ENCODE measurements around the gene S100A7A.
"Not testable (repeated sequence)": the region's sequence is repeated elsewhere in the genome, so short reads cannot be mapped to it uniquely, and the experiment has no call there.

S100A7A gene

DNA sequence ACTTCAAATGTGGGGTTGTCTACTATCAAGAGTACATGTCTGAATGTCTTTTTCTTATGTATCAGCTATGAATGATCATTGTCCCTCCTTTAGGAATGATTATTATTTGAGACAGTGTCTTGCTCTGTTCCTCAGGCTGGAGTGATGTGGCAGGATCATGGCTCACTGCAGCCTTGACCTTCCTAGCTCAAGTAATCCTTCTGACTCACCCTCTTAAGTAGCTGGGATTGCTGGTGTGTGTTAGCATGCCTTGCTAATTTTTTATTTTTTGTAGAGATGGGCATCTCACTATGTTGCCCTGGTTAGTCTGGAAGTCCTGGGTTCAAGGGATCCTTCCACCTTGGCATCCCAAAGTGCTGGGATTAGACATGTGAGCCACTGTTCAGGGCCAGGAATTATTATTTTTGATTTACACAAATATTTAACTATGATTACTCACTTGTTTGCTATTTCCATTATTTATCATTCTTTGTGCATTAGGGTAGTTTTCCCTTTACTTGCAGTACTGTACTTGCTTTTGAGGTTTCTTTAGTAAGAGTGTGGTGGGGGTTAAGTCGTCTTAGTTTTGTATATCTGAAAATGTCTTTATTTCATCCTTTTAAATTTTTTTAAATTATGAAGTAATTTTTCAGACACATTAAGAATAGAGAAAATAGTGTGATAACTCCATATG, 31.3 kb downstream of the S100A7A start:
- Histone ChIP-seq H3K9me2 (replicated peaks; ENCODE audit: control insufficient read depth, low read length) (no peaks in the 10 kb centered on the region), H3F3A (ENCODE audit: control insufficient read depth, insufficient read depth) (no peaks in the 10 kb centered on the region), H3K4me3 (ENCODE audit: low read length) (no peak overlapping the region), H3K27ac (ENCODE audit: low read depth, low read length) (no peak overlapping the region), H3K79me2 (ENCODE audit: control insufficient read depth, low read length) (no peaks in the 10 kb centered on the region), H3K9me3 (ENCODE audit: control insufficient read depth, insufficient read depth, low read length) (no peaks in the 10 kb centered on the region), H3K4me1 (ENCODE audit: control insufficient read depth, low read length) (no peaks in the 10 kb centered on the region), H4K20me1 (ENCODE audit: control insufficient read depth, insufficient read depth, low read depth, low read length) (no peaks in the 10 kb centered on the region), H3K36me3 (ENCODE audit: control insufficient read depth, low read length) (no peaks in the 10 kb centered on the region), H3K4me2 (ENCODE audit: low read length) (no peak overlapping the region), H3K27me3 (ENCODE audit: control insufficient read depth, low read length) (no peaks in the 10 kb centered on the region; the same call in 1 of the 2 replicates)
- TF ChIP-seq, protein P1, sequence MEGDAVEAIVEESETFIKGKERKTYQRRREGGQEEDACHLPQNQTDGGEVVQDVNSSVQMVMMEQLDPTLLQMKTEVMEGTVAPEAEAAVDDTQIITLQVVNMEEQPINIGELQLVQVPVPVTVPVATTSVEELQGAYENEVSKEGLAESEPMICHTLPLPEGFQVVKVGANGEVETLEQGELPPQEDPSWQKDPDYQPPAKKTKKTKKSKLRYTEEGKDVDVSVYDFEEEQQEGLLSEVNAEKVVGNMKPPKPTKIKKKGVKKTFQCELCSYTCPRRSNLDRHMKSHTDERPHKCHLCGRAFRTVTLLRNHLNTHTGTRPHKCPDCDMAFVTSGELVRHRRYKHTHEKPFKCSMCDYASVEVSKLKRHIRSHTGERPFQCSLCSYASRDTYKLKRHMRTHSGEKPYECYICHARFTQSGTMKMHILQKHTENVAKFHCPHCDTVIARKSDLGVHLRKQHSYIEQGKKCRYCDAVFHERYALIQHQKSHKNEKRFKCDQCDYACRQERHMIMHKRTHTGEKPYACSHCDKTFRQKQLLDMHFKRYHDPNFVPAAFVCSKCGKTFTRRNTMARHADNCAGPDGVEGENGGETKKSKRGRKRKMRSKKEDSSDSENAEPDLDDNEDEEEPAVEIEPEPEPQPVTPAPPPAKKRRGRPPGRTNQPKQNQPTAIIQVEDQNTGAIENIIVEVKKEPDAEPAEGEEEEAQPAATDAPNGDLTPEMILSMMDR (IDR thresholded peaks at IDR 0.05; ENCODE audit: low read depth, low read length, poor library complexity, severe bottlenecking) = no peak
- no peak for TF ChIP-seq EZH2phosphoT487 (IDR thresholded peaks at IDR 0.05; ENCODE audit: borderline replicate concordance, low read length)

GRCh38 chr1:153448851-153449250, 32.5 kb downstream of the S100A7A start:
- H4K20me1 ChIP-seq (ENCODE audit: control insufficient read depth, insufficient read depth, low read depth, low read length); H3K27me3 ChIP-seq (ENCODE audit: control insufficient read depth, low read length): not testable (repeated sequence)

GRCh38 chr1:153456396-153456795, 40.1 kb downstream of the S100A7A start:
- H3K4me2 ChIP-seq (ENCODE audit: low read length) = no peak overlapping the region
- H3K9me3 ChIP-seq (ENCODE audit: control insufficient read depth, insufficient read depth, low read length) = no peaks in the 10 kb centered on the region
- no peaks in the 10 kb centered on the region for H4K20me1 ChIP-seq (ENCODE audit: control insufficient read depth, insufficient read depth, low read depth, low read length)
- H3K4me3 ChIP-seq (ENCODE audit: low read length) = no peak overlapping the region
- TF ChIP-seq EZH2phosphoT487 (IDR thresholded peaks at IDR 0.05; ENCODE audit: borderline replicate concordance, low read length) = no peak
- TF ChIP-seq, protein P1 (IDR thresholded peaks at IDR 0.05; ENCODE audit: low read depth, low read length, poor library complexity, severe bottlenecking) = no peak
- H3K4me1 ChIP-seq (ENCODE audit: control insufficient read depth, low read length) = no peaks in the 10 kb centered on the region
- no peaks in the 10 kb centered on the region for H3K27me3 ChIP-seq (ENCODE audit: control insufficient read depth, low read length)
- no peak overlapping the region for H3K27ac ChIP-seq (ENCODE audit: low read depth, low read length)
- no peaks in the 10 kb centered on the region for H3K9me2 ChIP-seq (replicated peaks; ENCODE audit: control insufficient read depth, low read length)
- H3K79me2 ChIP-seq (ENCODE audit: control insufficient read depth, low read length) = no peaks in the 10 kb centered on the region
- no peaks in the 10 kb centered on the region for H3F3A ChIP-seq (ENCODE audit: control insufficient read depth, insufficient read depth)
- H3K36me3 ChIP-seq (ENCODE audit: control insufficient read depth, low read length) = no peaks in the 10 kb centered on the region

More at GRCh38 chr1:153448851-153449250, 32.5 kb downstream of the S100A7A start:
- H3K4me2 ChIP-seq (ENCODE audit: low read length); H3K9me2 ChIP-seq (replicated peaks; ENCODE audit: control insufficient read depth, low read length); H3K4me3 ChIP-seq (ENCODE audit: low read length); H3K4me1 ChIP-seq (ENCODE audit: control insufficient read depth, low read length); H3K36me3 ChIP-seq (ENCODE audit: control insufficient read depth, low read length); H3K27ac ChIP-seq (ENCODE audit: low read depth, low read length); H3K79me2 ChIP-seq (ENCODE audit: control insufficient read depth, low read length); H3F3A ChIP-seq (ENCODE audit: control insufficient read depth, insufficient read depth); H3K9me3 ChIP-seq (ENCODE audit: control insufficient read depth, insufficient read depth, low read length): not testable (repeated sequence)

- Histone ChIP-seq H3K27me3 (ENCODE audit: control insufficient read depth, low read length) (no peaks in the 10 kb centered on the region), H3K36me3 (ENCODE audit: control insufficient read depth, low read length) (no peaks in the 10 kb centered on the region), H4K20me1 (ENCODE audit: control insufficient read depth, insufficient read depth, low read depth, low read length) (no peaks in the 10 kb centered on the region), H3K79me2 (ENCODE audit: control insufficient read depth, low read length) (no peaks in the 10 kb centered on the region), H3K27ac (ENCODE audit: low read depth, low read length) (no peak overlapping the region), H3K4me3 (ENCODE audit: low read length) (no peak overlapping the region), H3F3A (ENCODE audit: control insufficient read depth, insufficient read depth) (no peaks in the 10 kb centered on the region), H3K9me3 (ENCODE audit: control insufficient read depth, insufficient read depth, low read length) (no peaks in the 10 kb centered on the region), H3K9me2 (replicated peaks; ENCODE audit: control insufficient read depth, low read length) (no peaks in the 10 kb centered on the region), H3K4me2 (ENCODE audit: low read length) (no peak overlapping the region), H3K4me1 (ENCODE audit: control insufficient read depth, low read length) (no peaks in the 10 kb centered on the region)
- no peak for TF ChIP-seq EZH2phosphoT487 (IDR thresholded peaks at IDR 0.05; ENCODE audit: borderline replicate concordance, low read length)
- TF ChIP-seq, protein P1 (IDR thresholded peaks at IDR 0.05; ENCODE audit: low read depth, low read length, poor library complexity, severe bottlenecking) = no peak
Measured at GRCh38 chr1:153459655-153460054, 43.3 kb downstream of the S100A7A start.
